Peyer's patch (tissue), 4 donors: ENCODE results near the gene MED15.

Source experiments
- CTCF ChIP-seq, 6 experiments: fragments of 450-650 bp in 4 of 6; fragments of 200-600 bp in 2 of 6; sonication (generic) in 1 of 6; IDR thresholded peaks; one replicate each; pipeline ENCODE4 v1.5.1; 2017 to 2019; ENCODE audit warnings: antibody characterized with exemption in 6 of 6, mild to moderate bottlenecking in 3 of 6, moderate library complexity in 1 of 6
- POLR2A ChIP-seq, 2 donors: fragments of 450-650 bp; IDR thresholded peaks; one replicate each; pipeline ENCODE4 v1.5.1; 2017; ENCODE audit warnings: antibody characterized with exemption in 2 of 2, mild to moderate bottlenecking in 2 of 2, moderate library complexity in 2 of 2

DNA sequence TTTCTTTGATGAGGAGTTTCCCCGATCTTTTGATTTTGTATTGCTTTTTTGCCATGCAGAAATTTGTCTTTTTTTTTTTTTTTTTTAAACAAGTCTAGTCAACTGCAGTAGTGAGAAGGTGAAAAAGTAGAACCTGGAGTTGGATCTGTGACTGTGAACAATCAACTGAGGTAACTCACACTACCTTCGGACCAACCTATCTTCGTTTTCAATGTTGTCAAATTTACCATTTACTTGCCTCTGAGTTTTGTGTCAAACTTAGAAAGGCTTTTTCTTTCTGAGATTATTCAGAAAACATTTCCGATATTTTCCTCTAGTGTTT lies 32.3 kb upstream of the MED15 start:
- no peak for TF ChIP-seq CTCF (IDR thresholded peaks at IDR 0.05)
- TF ChIP-seq POLR2A (IDR thresholded peaks at IDR 0.05), result no peak
